ELF-1 (cell line): Measurements from ENCODE around the gene TANC1.
"Not testable (repeated sequence)": the region's sequence is repeated elsewhere in the genome, so short reads cannot be mapped to it uniquely, and the experiment has no call there.

ENCODE experiments used
- DNase-seq: peaks from one replicate; pipeline ENCODE4 v3.0.0-alpha.2; 2016; ENCODE audit warnings: low read depth, low spot score

Gene TANC1

GRCh38 chr2:159088906-159089305 is 120.5 kb downstream of the TANC1 start:
- peak; percentile 25 for DNase-seq

GRCh38 chr2:159089543-159089942 is 121.1 kb downstream of the TANC1 start:
- no peak for DNase-seq

- no peak for DNase-seq
Observed at GRCh38 chr2:159090514-159091201, 122.2 kb downstream of the TANC1 start.

- DNase-seq = no peak
Observed at GRCh38 chr2:159091381-159091780, 122.9 kb downstream of the TANC1 start.

GRCh38 chr2:159091976-159092375 is 123.5 kb downstream of the TANC1 start:
- no peak for DNase-seq

- DNase-seq = no peak
Observed at GRCh38 chr2:159093497-159093896, 125.1 kb downstream of the TANC1 start.

- no peak for DNase-seq
Observed at GRCh38 chr2:159094173-159094737, 125.8 kb downstream of the TANC1 start.

- no peak for DNase-seq
Observed at GRCh38 chr2:159095813-159096212, 127.4 kb downstream of the TANC1 start.

- not testable (repeated sequence) for DNase-seq
Observed at GRCh38 chr2:159096302-159096855, 127.9 kb downstream of the TANC1 start.

- no peak for DNase-seq
Observed at GRCh38 chr2:159096901-159097300, 128.5 kb downstream of the TANC1 start.

- DNase-seq = no peak
Observed at GRCh38 chr2:159098361-159098760, 129.9 kb downstream of the TANC1 start.

- no peak for DNase-seq
Observed at GRCh38 chr2:159098921-159099411, 130.5 kb downstream of the TANC1 start.

- no peak for DNase-seq
Observed at GRCh38 chr2:159101755-159102489, 133.5 kb downstream of the TANC1 start.

GRCh38 chr2:159103411-159103810 is 135.0 kb downstream of the TANC1 start:
- DNase-seq = no peak

- DNase-seq = no peak
Observed at GRCh38 chr2:159106109-159106508, 137.7 kb downstream of the TANC1 start.

- no peak for DNase-seq
Observed at GRCh38 chr2:159108181-159108893, 139.9 kb downstream of the TANC1 start.

GRCh38 chr2:159109517-159109916 is 141.1 kb downstream of the TANC1 start:
- no peak for DNase-seq

GRCh38 chr2:159110784-159111183 is 142.3 kb downstream of the TANC1 start:
- DNase-seq = no peak

- DNase-seq = no peak
Observed at GRCh38 chr2:159111346-159111927, 143.0 kb downstream of the TANC1 start.

- no peak for DNase-seq
Observed at GRCh38 chr2:159114835-159115234, 146.4 kb downstream of the TANC1 start.

GRCh38 chr2:159116922-159117321 is 148.5 kb downstream of the TANC1 start:
- DNase-seq = no peak
